Germinal center (tissue), 1 donor: ENCODE data around the gene DCTN1.

Experiments
- DNase-seq: peaks from one replicate; pipeline ENCODE4 v3.0.0; 2012; ENCODE audit warnings: mixed read lengths, low spot score

DCTN1 gene

GRCh38 chr2:74321737-74322136, 58.4 kb downstream of the DCTN1 start:
- DNase-seq, result no peak

- DNase-seq, result no peak
Observed at GRCh38 chr2:74317701-74318100, 62.4 kb downstream of the DCTN1 start.

- no peak for DNase-seq
Observed at GRCh38 chr2:74316627-74317295, 63.4 kb downstream of the DCTN1 start.

GRCh38 chr2:74314107-74314506, 66.0 kb downstream of the DCTN1 start:
- no peak for DNase-seq

GRCh38 chr2:74313497-74313896, 66.6 kb downstream of the DCTN1 start:
- DNase-seq, result no peak

- DNase-seq, result no peak
Observed at GRCh38 chr2:74312913-74313312, 67.2 kb downstream of the DCTN1 start.
